Measurements from ENCODE around the gene PKIG. TPM values are rescaled to one million over a fixed set of nuclear protein-coding genes. Genes with fewer than 3 reads are reported as not detected.

Gene PKIG
- total and polyA plus RNA-seq, 9 donors, result 40.5 to 53.3 (median 45.4) TPM

Other genes starting within 250 kb of the PKIG start
- gene R3HDML, start 245.5 kb upstream of the PKIG start, total RNA-seq, result not detected
- not detected for gene R3HDML, start 245.5 kb upstream of the PKIG start, polyA plus RNA-seq (ENCODE audit: insufficient read depth in 1 of 8, insufficient read length in 8 of 8, low replicate concordance in 1 of 8)
- under 0.01 TPM for gene HNF4A, start 226.9 kb upstream of the PKIG start, total RNA-seq
- 10 to 100 TPM in 1 of 8 donors, 1 to 10 TPM in 1, under 1 TPM in 5, not detected in 1; 0.03 to 11.1 (median 0.11) TPM for gene HNF4A, start 226.9 kb upstream of the PKIG start, polyA plus RNA-seq (ENCODE audit: insufficient read depth in 1 of 8, insufficient read length in 8 of 8, low replicate concordance in 1 of 8)
- 3.3 TPM for gene TTPAL, start 106.7 kb upstream of the PKIG start, total RNA-seq
- gene TTPAL, start 106.7 kb upstream of the PKIG start, polyA plus RNA-seq (ENCODE audit: insufficient read depth in 1 of 8, insufficient read length in 8 of 8, low replicate concordance in 1 of 8), result 1 to 10 TPM; 4.5 to 7.5 (median 5.5) TPM
- 27.5 TPM for gene SERINC3, start 60.5 kb upstream of the PKIG start, total RNA-seq
- 10 to 100 TPM; 41.3 to 50.0 (median 44.8) TPM for gene SERINC3, start 60.5 kb upstream of the PKIG start, polyA plus RNA-seq (ENCODE audit: insufficient read depth in 1 of 8, insufficient read length in 8 of 8, low replicate concordance in 1 of 8)
- gene ADA, start 69.1 kb downstream of the PKIG start, total RNA-seq, result 4.0 TPM
- gene ADA, start 69.1 kb downstream of the PKIG start, polyA plus RNA-seq (ENCODE audit: insufficient read depth in 1 of 8, insufficient read length in 8 of 8, low replicate concordance in 1 of 8), result 1 to 10 TPM; 5.1 to 9.1 (median 6.7) TPM
- gene CCN5, start 132.8 kb downstream of the PKIG start, total RNA-seq, result 0.18 TPM
- gene CCN5, start 132.8 kb downstream of the PKIG start, polyA plus RNA-seq (ENCODE audit: insufficient read depth in 1 of 8, insufficient read length in 8 of 8, low replicate concordance in 1 of 8), result under 1 TPM in 7 of 8 donors, not detected in 1; 0.07 to 0.32 (median 0.11) TPM
- gene KCNK15, start 163.3 kb downstream of the PKIG start, total RNA-seq, result 0.27 TPM
- gene KCNK15, start 163.3 kb downstream of the PKIG start, polyA plus RNA-seq (ENCODE audit: insufficient read depth in 1 of 8, insufficient read length in 8 of 8, low replicate concordance in 1 of 8), result under 1 TPM in 6 of 8 donors, not detected in 2; 0.13 to 0.58 (median 0.41) TPM
- 5.7 TPM for gene RIMS4, start 228.0 kb downstream of the PKIG start, total RNA-seq
- 10 to 100 TPM in 5 of 8 donors, 1 to 10 TPM in 3; 7.4 to 13.2 (median 10.1) TPM for gene RIMS4, start 228.0 kb downstream of the PKIG start, polyA plus RNA-seq (ENCODE audit: insufficient read depth in 1 of 8, insufficient read length in 8 of 8, low replicate concordance in 1 of 8)

Measured in muscle of leg (tissue), 9 donors.